Large intestine (tissue), 3 donors: ENCODE measurements around the gene CHMP3. TPM values are rescaled to one million over a fixed set of nuclear protein-coding genes. Genes with fewer than 3 reads are reported as not detected.

Experiments used
- DNase-seq, 2 donors: peaks; one replicate each; pipeline versions ENCODE4 v3.0.0 to v3.0.0-alpha.2; 2013
- H3K27ac ChIP-seq: one replicate; pipeline ENCODE4 v1.5.1; 2013; ENCODE audit warnings: low read length
- H3K27me3 ChIP-seq: 2 replicates; pipeline ENCODE4 v1.6.1; 2013; ENCODE audit warnings: low read length; ENCODE audit not compliant: control insufficient read depth, insufficient read depth
- H3K36me3 ChIP-seq: 2 replicates; pipeline ENCODE4 v1.6.1; 2013; ENCODE audit warnings: low read length; ENCODE audit not compliant: control insufficient read depth, insufficient read depth
- H3K4me1 ChIP-seq: one replicate; pipeline ENCODE4 v1.6.1; 2013; ENCODE audit warnings: low read length; ENCODE audit not compliant: control insufficient read depth, insufficient read depth
- H3K4me3 ChIP-seq: one replicate; pipeline ENCODE4 v1.5.1; 2013; ENCODE audit warnings: low read length
- H3K9me3 ChIP-seq: one replicate; pipeline ENCODE4 v1.6.1; 2013; ENCODE audit warnings: mild to moderate bottlenecking, low read depth, low read length, moderate library complexity; ENCODE audit not compliant: control insufficient read depth
- WGBS: methylation state at CpG from one replicate; pipeline ENCODE4 v1.1.5; 2013; ENCODE audit warnings: low lambda C conversion rate; ENCODE audit not compliant: insufficient coverage; 5-methylcytosine and 5-hydroxymethylcytosine counted together
- polyA plus RNA-seq: library from polyadenylated mRNA; unstranded; fragments of 120-200 nt; gene quantifications from one replicate; pipeline ENCODE4 v1.2.1, GENCODE V29; 2013

The CHMP3 gene
- polyA plus RNA-seq, 1 donor, result 109 TPM

DNA sequence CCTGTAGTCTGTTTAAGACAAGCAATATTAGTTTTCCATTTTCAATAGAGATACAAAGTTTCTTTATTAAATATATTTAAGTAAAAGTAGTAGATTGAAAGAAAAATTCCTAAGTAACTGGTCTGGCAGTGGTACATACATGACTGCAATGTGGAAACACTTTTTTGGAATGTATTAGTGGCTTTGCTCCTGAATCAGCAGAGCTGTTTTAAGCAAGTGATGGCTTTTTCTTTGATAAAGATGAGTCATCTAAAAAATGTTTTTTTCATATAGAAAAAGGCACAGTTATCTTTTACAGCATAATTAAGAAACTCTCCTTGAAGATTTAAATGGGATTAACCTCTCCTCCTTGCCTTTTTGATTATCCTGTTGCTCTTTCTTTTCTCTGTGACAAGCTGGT, 87.2 kb downstream of the CHMP3 start:
- no peak for DNase-seq
- H3K4me1 ChIP-seq, result no peaks in the 10 kb centered on the region
- no peaks in the 10 kb centered on the region for H3K27me3 ChIP-seq
- peaks cover 86% of the 10 kb centered on the region for H3K36me3 ChIP-seq
- no peak overlapping the region for H3K27ac ChIP-seq
- H3K9me3 ChIP-seq, result no peaks in the 10 kb centered on the region
- no peak overlapping the region for H3K4me3 ChIP-seq

DNA sequence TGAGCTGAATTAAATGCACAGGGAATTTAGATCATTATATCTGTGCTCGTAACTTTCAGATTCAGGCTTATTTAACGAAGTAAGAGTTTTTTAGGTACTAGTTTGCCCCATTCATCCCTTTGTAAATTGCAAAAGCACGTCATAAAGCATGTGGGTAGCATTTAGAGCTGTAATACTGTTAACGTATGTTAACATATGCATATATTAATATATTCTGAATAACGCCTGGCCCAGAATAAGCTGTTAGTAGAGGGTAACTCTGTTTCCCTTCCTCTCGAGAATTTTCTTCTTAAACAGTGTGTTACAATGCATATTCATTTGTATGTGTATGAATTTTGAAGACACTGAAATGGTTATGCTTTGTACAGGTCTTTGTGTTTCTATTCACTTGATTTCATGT, 91.6 kb downstream of the CHMP3 start:
- H3K36me3 ChIP-seq, result peaks cover 65% of the 10 kb centered on the region

DNA sequence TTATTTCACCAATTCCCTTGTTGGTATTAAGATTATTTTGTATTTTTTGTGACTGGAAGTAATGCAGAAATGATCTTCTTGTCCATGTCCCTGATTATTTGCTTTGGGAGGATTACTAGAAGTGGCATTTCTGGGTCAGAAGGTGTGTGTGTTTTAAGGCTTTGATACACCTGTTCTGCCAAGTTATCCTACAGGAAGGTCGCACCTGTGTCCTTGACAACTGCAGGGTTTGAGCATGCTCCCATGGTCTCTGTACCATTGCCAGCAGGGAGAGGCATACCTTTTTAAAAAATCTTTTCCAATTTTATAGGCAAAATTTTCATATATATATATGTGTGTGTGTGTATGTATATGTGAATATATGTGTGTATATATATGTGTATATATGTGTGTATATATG, 92.4 kb downstream of the CHMP3 start:
- Histone ChIP-seq H3K9me3 (no peaks in the 10 kb centered on the region), H3K36me3 (peaks cover 65% of the 10 kb centered on the region), H3K4me3 (no peak overlapping the region), H3K4me1 (no peaks in the 10 kb centered on the region), H3K27ac (no peak overlapping the region), H3K27me3 (no peaks in the 10 kb centered on the region)
- DNase-seq, result no peak
- no CpG with 5 or more reads among the region's 1 CpG for WGBS

More for the DNA sequence above, 91.6 kb downstream of the CHMP3 start:
- Histone ChIP-seq H3K27ac (no peak overlapping the region), H3K27me3 (no peaks in the 10 kb centered on the region), H3K9me3 (no peaks in the 10 kb centered on the region), H3K4me3 (no peak overlapping the region), H3K4me1 (no peaks in the 10 kb centered on the region)
- DNase-seq, result no peak
- 100% methylated on average over 2 of the region's 6 CpGs for WGBS

DNA sequence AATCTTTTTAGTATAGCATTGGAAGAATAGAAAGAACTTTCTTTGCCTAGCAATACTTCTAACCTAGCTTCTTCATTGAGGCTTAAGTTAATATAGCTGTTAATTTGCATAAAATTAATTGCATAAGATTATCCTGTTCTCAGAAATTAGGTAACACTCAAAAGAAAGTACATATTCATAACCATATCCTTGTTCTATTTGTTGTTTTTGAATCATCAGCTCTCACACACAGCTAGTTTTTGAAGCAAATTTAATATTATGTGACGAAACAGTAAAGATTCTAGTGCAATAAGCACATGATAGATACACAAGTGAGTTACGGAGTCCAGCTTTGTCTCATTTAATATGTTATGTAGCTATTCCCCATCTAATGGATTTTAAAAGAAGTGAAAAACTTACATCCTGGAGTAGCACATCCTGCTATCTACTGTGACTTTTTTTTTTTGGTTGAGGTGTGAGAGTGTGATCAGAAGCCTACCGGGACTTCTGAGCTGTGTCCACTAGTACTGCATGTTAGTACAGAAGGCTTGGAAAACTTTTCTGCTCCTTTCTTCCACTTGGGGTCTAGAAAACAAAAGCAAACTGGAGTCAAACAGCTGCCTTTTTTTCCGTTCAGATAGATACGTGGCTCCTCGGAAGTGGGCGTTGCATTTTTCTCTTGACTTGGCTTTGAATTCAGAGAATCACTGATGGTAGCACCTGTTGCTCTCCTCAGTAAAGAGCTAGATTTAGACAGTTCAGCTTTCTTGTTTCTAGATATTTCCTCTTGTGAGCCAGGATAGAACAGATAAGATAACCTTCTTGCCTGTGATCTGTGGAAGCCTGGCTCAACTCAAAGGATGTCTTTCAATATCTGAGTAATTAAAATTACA, 94.8 kb downstream of the CHMP3 start:
- no peak overlapping the region for H3K4me3 ChIP-seq
- WGBS, result 96% methylated on average over 3 of the region's 7 CpGs
- peaks cover 65% of the 10 kb centered on the region for H3K36me3 ChIP-seq
- H3K27ac ChIP-seq, result no peak overlapping the region
- H3K4me1 ChIP-seq, result no peaks in the 10 kb centered on the region
- no peaks in the 10 kb centered on the region for H3K27me3 ChIP-seq
- H3K9me3 ChIP-seq, result no peaks in the 10 kb centered on the region
- no peak for DNase-seq

DNA sequence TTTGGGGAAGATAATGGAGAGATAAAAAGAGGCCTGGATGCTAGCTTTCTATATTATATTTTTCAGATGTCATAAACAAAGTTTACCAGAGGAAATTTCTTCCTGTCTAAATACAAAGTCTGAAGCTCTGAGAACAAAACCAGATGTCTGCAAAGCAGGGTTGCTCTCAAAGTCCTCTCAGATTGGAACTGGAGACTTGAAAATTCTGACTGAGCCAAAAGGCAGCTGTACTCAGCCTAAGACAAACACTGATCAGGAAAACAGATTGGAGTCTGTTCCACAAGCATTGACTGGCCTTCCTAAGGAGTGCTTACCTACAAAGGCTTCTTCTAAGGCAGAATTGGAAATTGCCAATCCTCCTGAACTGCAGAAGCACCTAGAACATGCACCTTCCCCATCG, 96.9 kb downstream of the CHMP3 start:
- no peaks in the 10 kb centered on the region for H3K27me3 ChIP-seq
- H3K9me3 ChIP-seq, result no peaks in the 10 kb centered on the region
- DNase-seq, result no peak
- H3K4me3 ChIP-seq, result no peak overlapping the region
- H3K27ac ChIP-seq, result no peak overlapping the region
- H3K36me3 ChIP-seq, result peaks cover 54% of the 10 kb centered on the region
- no peaks in the 10 kb centered on the region for H3K4me1 ChIP-seq
- WGBS, result no CpG with 5 or more reads among the region's 1 CpG

DNA sequence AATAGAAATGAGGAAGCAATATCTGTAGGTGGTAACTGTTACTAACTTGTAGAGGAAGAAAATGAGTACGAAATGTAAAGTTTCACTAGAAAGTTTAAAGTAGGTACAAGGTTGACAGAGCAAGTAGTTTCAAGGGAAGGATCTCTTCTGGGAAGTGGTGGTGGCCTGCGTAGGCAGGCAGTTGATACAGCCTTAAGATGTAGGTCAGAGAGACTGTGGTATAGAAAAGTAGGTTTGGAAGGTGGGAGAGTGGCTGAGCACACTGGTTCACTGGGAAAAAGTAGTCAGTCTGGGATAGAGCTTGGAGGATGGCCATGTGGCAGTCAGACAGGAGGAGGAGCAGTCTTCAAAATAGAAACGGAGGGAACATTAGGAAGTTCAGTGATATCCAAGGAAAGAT, 98.6 kb downstream of the CHMP3 start:
- peaks cover 61% of the 10 kb centered on the region for H3K36me3 ChIP-seq
- H3K27me3 ChIP-seq, result no peaks in the 10 kb centered on the region
- WGBS, result 88% methylated on average over 2 of the region's 3 CpGs
- H3K9me3 ChIP-seq, result no peaks in the 10 kb centered on the region
- no peak overlapping the region for H3K4me3 ChIP-seq
- H3K27ac ChIP-seq, result no peak overlapping the region
- H3K4me1 ChIP-seq, result no peaks in the 10 kb centered on the region
- no peak for DNase-seq

DNA sequence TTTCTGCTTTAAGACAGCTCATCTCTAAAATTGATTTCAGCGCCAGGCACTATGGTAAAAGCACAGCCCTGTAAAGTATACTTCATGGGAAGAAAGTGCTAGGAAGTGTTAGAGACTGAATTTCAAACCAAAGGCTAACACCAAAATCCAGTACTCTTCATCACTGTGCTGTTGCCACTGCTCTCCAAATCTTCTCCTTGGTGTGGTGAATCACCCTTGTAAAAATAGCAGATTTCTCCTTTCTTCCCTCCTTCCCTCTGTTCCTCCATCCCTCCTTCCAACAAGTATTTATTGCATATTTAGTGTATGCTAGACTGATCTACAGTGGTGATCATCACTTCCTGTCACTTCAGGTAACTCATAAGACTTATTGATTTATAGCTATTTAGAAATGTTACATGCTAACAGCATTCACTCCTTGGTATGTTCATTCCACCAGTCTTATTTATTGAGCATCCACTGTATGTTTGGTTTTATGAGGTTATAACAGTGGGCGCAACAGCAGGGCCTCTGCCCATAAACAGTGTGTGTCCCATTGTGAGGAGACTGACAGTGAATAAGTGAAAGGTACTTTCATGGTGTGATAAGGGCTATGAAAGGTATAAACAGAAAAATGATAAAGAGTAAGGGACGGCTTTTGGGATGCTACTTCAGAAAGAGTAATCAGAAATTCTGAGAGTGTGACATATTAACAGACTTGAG, 102.0 kb downstream of the CHMP3 start:
- H3K27me3 ChIP-seq, result no peaks in the 10 kb centered on the region
- H3K9me3 ChIP-seq, result no peaks in the 10 kb centered on the region
- H3K4me1 ChIP-seq, result no peaks in the 10 kb centered on the region
- WGBS, result 100% methylated on average over 1 of the region's 3 CpGs
- no peak overlapping the region for H3K27ac ChIP-seq
- H3K4me3 ChIP-seq, result no peak overlapping the region
- peaks cover 74% of the 10 kb centered on the region for H3K36me3 ChIP-seq
- no peak for DNase-seq

DNA sequence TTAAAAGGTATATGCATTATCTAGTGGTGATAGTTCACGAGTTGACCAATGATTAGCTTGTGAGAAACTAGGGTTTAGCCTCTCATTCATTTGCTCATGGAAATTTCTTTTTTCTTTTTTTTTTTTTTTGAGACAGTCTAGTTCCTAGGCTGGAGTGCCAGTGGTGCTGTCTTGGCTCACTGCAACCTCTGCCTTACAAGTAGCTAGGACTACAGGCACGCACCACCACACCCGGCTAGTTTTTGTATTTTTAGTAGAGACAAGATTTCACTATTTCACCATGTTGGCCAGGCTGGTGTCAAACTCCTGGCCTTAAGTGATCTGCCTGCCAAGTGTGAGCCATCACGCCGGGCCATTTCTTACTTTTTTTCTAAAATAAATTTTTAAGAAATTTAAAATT, 108.1 kb downstream of the CHMP3 start:
- no peaks in the 10 kb centered on the region for H3K9me3 ChIP-seq
- no peaks in the 10 kb centered on the region for H3K27me3 ChIP-seq
- H3K4me3 ChIP-seq, result no peak overlapping the region
- H3K4me1 ChIP-seq, result no peaks in the 10 kb centered on the region
- no peak for DNase-seq
- peaks cover 71% of the 10 kb centered on the region for H3K36me3 ChIP-seq
- 100% methylated on average over 2 of the region's 5 CpGs for WGBS
- no peak overlapping the region for H3K27ac ChIP-seq

DNA sequence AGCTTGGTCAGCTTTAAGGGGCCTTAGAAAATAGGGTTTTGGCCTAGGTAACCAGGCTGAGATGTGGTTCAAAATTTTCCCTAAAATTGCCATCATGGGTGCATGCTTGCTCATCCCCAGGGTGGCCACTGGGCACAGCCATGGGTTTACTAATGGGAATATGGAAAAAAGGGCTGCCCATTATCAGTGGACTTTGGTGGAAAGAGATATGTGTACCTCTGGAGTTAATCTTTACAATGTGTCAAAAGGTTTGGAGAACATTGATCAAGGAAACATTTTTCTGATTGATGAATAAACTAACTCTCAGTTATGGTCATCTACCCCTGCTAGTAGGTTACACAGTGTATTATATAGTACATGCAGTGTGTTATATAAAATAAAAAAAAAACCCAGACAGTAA, 109.0 kb downstream of the CHMP3 start:
- Histone ChIP-seq H3K27ac (no peak overlapping the region), H3K36me3 (peaks cover 67% of the 10 kb centered on the region)

DNA sequence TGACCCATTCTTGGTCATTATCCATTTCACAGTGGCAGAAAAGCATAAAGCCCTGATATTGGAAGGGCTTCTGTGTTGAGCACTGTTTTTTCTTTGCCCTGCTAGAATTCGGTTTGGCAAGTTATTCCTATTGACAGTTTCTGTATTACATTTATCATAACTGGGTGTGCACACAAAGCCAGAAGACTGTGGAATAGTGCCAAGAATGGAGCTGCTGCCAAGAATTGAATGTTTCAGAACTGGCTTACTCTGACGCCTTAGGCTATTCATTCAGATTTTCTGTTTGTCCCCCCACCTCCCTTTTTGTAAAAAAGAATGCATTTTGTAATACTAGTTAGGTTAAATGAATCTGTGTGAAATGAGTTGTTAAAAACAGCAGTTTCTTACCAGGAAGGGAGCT, 109.4 kb downstream of the CHMP3 start:
- H3K4me1 ChIP-seq, result no peaks in the 10 kb centered on the region

More for the DNA sequence above, 109.0 kb downstream of the CHMP3 start:
- Histone ChIP-seq H3K4me1 (no peaks in the 10 kb centered on the region), H3K27me3 (no peaks in the 10 kb centered on the region), H3K4me3 (no peak overlapping the region), H3K9me3 (no peaks in the 10 kb centered on the region)
- no peak for DNase-seq

More for the DNA sequence above, 109.4 kb downstream of the CHMP3 start:
- no peaks in the 10 kb centered on the region for H3K27me3 ChIP-seq
- DNase-seq, result no peak
- H3K9me3 ChIP-seq, result no peaks in the 10 kb centered on the region
- H3K27ac ChIP-seq, result no peak overlapping the region
- H3K4me3 ChIP-seq, result no peak overlapping the region
- peaks cover 63% of the 10 kb centered on the region for H3K36me3 ChIP-seq
- 83% methylated on average over 1 of the region's 2 CpGs for WGBS
